ENCODE data around the gene ADAT1. TPM values are rescaled to one million over a fixed set of nuclear protein-coding genes. Genes with fewer than 3 reads are reported as not detected.

ADAT1 gene
- total and polyA plus RNA-seq, 2 of the 8 experiments (the other 6 are each of a cell fraction or from before 2014, with no cell fraction given), result 30.7 to 44.7 TPM

- TF ChIP-seq CHD1 (IDR thresholded peaks at IDR 0.05; ENCODE audit: low read depth, low read length), result no peak
- TF ChIP-seq POLR2A (IDR thresholded peaks at IDR 0.05; ENCODE audit: control extremely low read depth in 1 of 2, low read depth in 2 of 2, low read length in 2 of 2), result no peak
- no peak for TF ChIP-seq ASH2L (IDR thresholded peaks at IDR 0.05; ENCODE audit: low read length)
- TF ChIP-seq SIRT6 (IDR thresholded peaks at IDR 0.05; ENCODE audit: low read length), result no peak
- no peak for TF ChIP-seq SP4 (IDR thresholded peaks at IDR 0.05; ENCODE audit: low read length)
These were observed 30.8 kb upstream of the ADAT1 start (continued) for GRCh38 chr16:75653922-75654321.

Measured in H1 (cell line).